Measurements from ENCODE around the gene HS3ST1. TPM values are rescaled to one million over a fixed set of nuclear protein-coding genes. Genes with fewer than 3 reads are reported as not detected.

The HS3ST1 gene
- total and polyA plus RNA-seq, 7 donors, result 0.04 to 0.50 (median 0.10) TPM

GRCh38 chr4:11451716-11452115 lies 23.0 kb upstream of the HS3ST1 start:
- Histone ChIP-seq H3K4me1 (no peaks in the 10 kb centered on the region), H3K4me3 (no peak overlapping the region), H3K36me3 (ENCODE audit: insufficient read depth in 1 of 2, low read depth in 1 of 2) (no peaks in the 10 kb centered on the region), H3K27me3 (ENCODE audit: insufficient read depth in 3 of 3, low read length in 2 of 3) (peaks cover 0 to 3% (median 0%) of the 10 kb centered on the region in 3 donors), H3K27ac (no peak overlapping the region), H3K9me3 (no peaks in the 10 kb centered on the region)
- no peak for ATAC-seq
- DNase-seq, result no peak
- intact Hi-C loops (cut with DNase I), result no loop called here
- no peak for TF ChIP-seq CTCF (IDR thresholded peaks at IDR 0.05)
- WGBS, 3 donors, result 82 to 95% (median 87%) methylated on average over 1 of the region's 1 CpG

- H3K27me3 ChIP-seq (ENCODE audit: insufficient read depth in 3 of 3, low read length in 2 of 3), result peaks cover 0 to 3% (median 0%) of the 10 kb centered on the region in 3 donors
- no peak for TF ChIP-seq CTCF (IDR thresholded peaks at IDR 0.05)
- no peak overlapping the region for H3K4me3 ChIP-seq
- no peaks in the 10 kb centered on the region for H3K4me1 ChIP-seq
- ATAC-seq, result no peak
- intact Hi-C loops (cut with DNase I), result no loop called here
- H3K36me3 ChIP-seq (ENCODE audit: insufficient read depth in 1 of 2, low read depth in 1 of 2), result no peaks in the 10 kb centered on the region
- no peak overlapping the region for H3K27ac ChIP-seq
- no peaks in the 10 kb centered on the region for H3K9me3 ChIP-seq
- no peak for DNase-seq
These were observed 17.6 kb upstream of the HS3ST1 start for GRCh38 chr4:11446155-11446811.

GRCh38 chr4:11441194-11441556 lies 12.5 kb upstream of the HS3ST1 start:
- intact Hi-C loops (cut with DNase I), result no loop called here
- Histone ChIP-seq H3K4me3 (no peak overlapping the region), H3K27ac (no peak overlapping the region), H3K4me1 (no peaks in the 10 kb centered on the region), H3K36me3 (ENCODE audit: insufficient read depth in 1 of 2, low read depth in 1 of 2) (no peaks in the 10 kb centered on the region), H3K27me3 (ENCODE audit: insufficient read depth in 3 of 3, low read length in 2 of 3) (no peaks in the 10 kb centered on the region), H3K9me3 (no peaks in the 10 kb centered on the region)
- WGBS, 3 donors, result 62 to 89% (median 68%) methylated on average over 1 of the region's 1 CpG
- ATAC-seq, result no peak
- TF ChIP-seq CTCF (IDR thresholded peaks at IDR 0.05), result no peak
- no peak for DNase-seq

GRCh38 chr4:11440481-11441193 lies 11.9 kb upstream of the HS3ST1 start:
- ATAC-seq, result no peak
- intact Hi-C loops (cut with DNase I), result no loop called here
- no peaks in the 10 kb centered on the region for H3K27me3 ChIP-seq (ENCODE audit: insufficient read depth in 3 of 3, low read length in 2 of 3)
- no peak for DNase-seq
- H3K4me3 ChIP-seq, result no peak overlapping the region
- H3K9me3 ChIP-seq, result no peaks in the 10 kb centered on the region
- TF ChIP-seq CTCF (IDR thresholded peaks at IDR 0.05), result no peak
- 82 to 92% (median 90%) methylated on average over 4 of the region's 4 CpGs for WGBS, 3 donors
- H3K36me3 ChIP-seq (ENCODE audit: insufficient read depth in 1 of 2, low read depth in 1 of 2), result no peaks in the 10 kb centered on the region
- H3K4me1 ChIP-seq, result no peaks in the 10 kb centered on the region
- H3K27ac ChIP-seq, result no peak overlapping the region

Data from psoas muscle (tissue), 8 donors.